HG02852 (cell line): ENCODE results near the gene PRTG.
"Not testable (repeated sequence)": the region's sequence is repeated elsewhere in the genome, so short reads cannot be mapped to it uniquely, and the experiment has no call there.

Source experiments
- ATAC-seq: cut with Tn5 transposase; IDR thresholded peaks from one replicate; pipeline ENCODE4 v1.9.1; 2021; ENCODE audit warnings: mild to moderate bottlenecking, moderate library complexity; ENCODE audit not compliant: unreplicated experiment

The PRTG gene

GRCh38 chr15:55750706-55751105, 7.8 kb upstream of the PRTG start:
- no peak for ATAC-seq

GRCh38 chr15:55743729-55744655, 1.0 kb upstream of the PRTG start:
- ATAC-seq, result no peak

GRCh38 chr15:55742498-55742926, 440 bp downstream of the PRTG start:
- ATAC-seq, result no peak

- no peak for ATAC-seq
Measured at GRCh38 chr15:55741833-55742497, 987 bp downstream of the PRTG start.

- no peak for ATAC-seq
Measured at GRCh38 chr15:55740981-55741832, 1.7 kb downstream of the PRTG start.

GRCh38 chr15:55740359-55740878, 2.5 kb downstream of the PRTG start:
- no peak for ATAC-seq

GRCh38 chr15:55739641-55740040, 3.3 kb downstream of the PRTG start:
- ATAC-seq, result no peak

GRCh38 chr15:55738715-55739114, 4.2 kb downstream of the PRTG start:
- ATAC-seq, result no peak

- ATAC-seq, result no peak
Measured at GRCh38 chr15:55737373-55737772, 5.6 kb downstream of the PRTG start.

GRCh38 chr15:55736756-55737155, 6.2 kb downstream of the PRTG start:
- no peak for ATAC-seq

GRCh38 chr15:55734641-55735040, 8.3 kb downstream of the PRTG start:
- no peak for ATAC-seq

- ATAC-seq, result not testable (repeated sequence)
Measured at GRCh38 chr15:55733461-55733860, 9.5 kb downstream of the PRTG start.

- no peak for ATAC-seq
Measured at GRCh38 chr15:55721554-55722185, 21.3 kb downstream of the PRTG start.

- no peak for ATAC-seq
Measured at GRCh38 chr15:55715355-55716076, 27.4 kb downstream of the PRTG start.

GRCh38 chr15:55714064-55714463, 28.9 kb downstream of the PRTG start:
- ATAC-seq, result no peak

GRCh38 chr15:55712363-55712762, 30.6 kb downstream of the PRTG start:
- ATAC-seq, result no peak

- no peak for ATAC-seq
Measured at GRCh38 chr15:55710286-55710685, 32.7 kb downstream of the PRTG start.

- no peak for ATAC-seq
Measured at GRCh38 chr15:55709458-55709857, 33.5 kb downstream of the PRTG start.

- no peak for ATAC-seq
Measured at GRCh38 chr15:55708720-55709119, 34.2 kb downstream of the PRTG start.

GRCh38 chr15:55707951-55708350, 35.0 kb downstream of the PRTG start:
- no peak for ATAC-seq
